Glutamatergic neuron (in vitro differentiated cells): ENCODE measurements around the gene PDHA1. TPM values are rescaled to one million over a fixed set of nuclear protein-coding genes. Genes with fewer than 3 reads are reported as not detected.

Source experiments
- DNase-seq: peaks from one replicate; pipeline ENCODE4 v3.0.0; 2022
- H3K27ac Mint-ChIP-seq: one replicate; pipeline ENCODE4 v1.8.0; 2020; ENCODE audit warnings: mild to moderate bottlenecking, mixed read lengths, inconsistent platforms; ENCODE audit not compliant: unreplicated experiment
- H3K27me3 Mint-ChIP-seq: one replicate; pipeline ENCODE4 v1.8.0; 2020; ENCODE audit warnings: mild to moderate bottlenecking, moderate library complexity, mixed read lengths, inconsistent platforms; ENCODE audit not compliant: unreplicated experiment
- H3K36me3 Mint-ChIP-seq: one replicate; pipeline ENCODE4 v1.8.0; 2020; ENCODE audit warnings: mild to moderate bottlenecking, mixed read lengths, inconsistent platforms; ENCODE audit not compliant: unreplicated experiment
- H3K4me1 Mint-ChIP-seq: one replicate; pipeline ENCODE4 v1.8.0; 2020; ENCODE audit warnings: mild to moderate bottlenecking, low read depth, mixed read lengths, inconsistent platforms; ENCODE audit not compliant: unreplicated experiment
- H3K4me3 Mint-ChIP-seq: one replicate; pipeline ENCODE4 v1.8.0; 2020; ENCODE audit warnings: mild to moderate bottlenecking, mixed read lengths, inconsistent platforms; ENCODE audit not compliant: unreplicated experiment
- H3K9me3 Mint-ChIP-seq: one replicate; pipeline ENCODE4 v1.8.0; 2020; ENCODE audit warnings: mild to moderate bottlenecking, moderate library complexity, mixed read lengths, inconsistent platforms; ENCODE audit not compliant: unreplicated experiment
- total RNA-seq: library from RNA; stranded (reverse); fragmentation: NEBNext Ultra II Directional; extraction: Animal tissue kit (Norgen Biotek cat#: 25700); gene quantifications from one replicate; pipeline ENCODE4 v1.2.1, GENCODE V29; 2021; ENCODE audit not compliant: unreplicated experiment
- TF ChIP-seq, protein P1 (sequence below): fragments of 200-600 bp; sonication (generic); IDR thresholded peaks from one replicate; pipeline ENCODE4 v1.5.0; 2021; ENCODE audit not compliant: partially characterized antibody, unreplicated experiment

Gene PDHA1
- total RNA-seq, 1 donor from 2014 or later = 216 TPM

DNA sequence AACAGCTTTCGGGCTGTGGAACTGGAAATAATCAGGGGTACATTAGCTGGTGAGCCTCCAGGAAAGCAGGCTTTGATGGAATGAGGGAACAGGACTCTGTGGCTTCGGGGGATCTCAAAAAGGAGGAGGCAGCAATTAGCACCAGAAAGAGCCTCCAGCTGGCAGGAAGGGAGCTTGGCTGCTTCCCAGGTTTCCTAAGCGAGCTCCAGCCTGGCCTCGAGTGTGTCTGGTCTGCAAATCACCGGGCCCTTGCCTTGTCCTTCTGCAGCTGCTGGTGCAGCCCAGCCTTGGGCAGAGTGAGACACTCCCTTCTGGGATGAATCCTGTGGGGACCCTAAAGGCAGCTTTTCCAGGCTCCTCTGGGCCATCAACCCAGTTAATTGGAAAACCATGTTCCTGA is 10.7 kb upstream of the PDHA1 start:
- Mint-ChIP-seq H3K4me3 (no peak overlapping the region), H3K9me3 (peaks cover 3% of the 10 kb centered on the region), H3K4me1 (peaks cover 2% of the 10 kb centered on the region), H3K36me3 (no peaks in the 10 kb centered on the region), H3K27ac (no peak overlapping the region), H3K27me3 (no peaks in the 10 kb centered on the region)
- TF ChIP-seq, protein P1, sequence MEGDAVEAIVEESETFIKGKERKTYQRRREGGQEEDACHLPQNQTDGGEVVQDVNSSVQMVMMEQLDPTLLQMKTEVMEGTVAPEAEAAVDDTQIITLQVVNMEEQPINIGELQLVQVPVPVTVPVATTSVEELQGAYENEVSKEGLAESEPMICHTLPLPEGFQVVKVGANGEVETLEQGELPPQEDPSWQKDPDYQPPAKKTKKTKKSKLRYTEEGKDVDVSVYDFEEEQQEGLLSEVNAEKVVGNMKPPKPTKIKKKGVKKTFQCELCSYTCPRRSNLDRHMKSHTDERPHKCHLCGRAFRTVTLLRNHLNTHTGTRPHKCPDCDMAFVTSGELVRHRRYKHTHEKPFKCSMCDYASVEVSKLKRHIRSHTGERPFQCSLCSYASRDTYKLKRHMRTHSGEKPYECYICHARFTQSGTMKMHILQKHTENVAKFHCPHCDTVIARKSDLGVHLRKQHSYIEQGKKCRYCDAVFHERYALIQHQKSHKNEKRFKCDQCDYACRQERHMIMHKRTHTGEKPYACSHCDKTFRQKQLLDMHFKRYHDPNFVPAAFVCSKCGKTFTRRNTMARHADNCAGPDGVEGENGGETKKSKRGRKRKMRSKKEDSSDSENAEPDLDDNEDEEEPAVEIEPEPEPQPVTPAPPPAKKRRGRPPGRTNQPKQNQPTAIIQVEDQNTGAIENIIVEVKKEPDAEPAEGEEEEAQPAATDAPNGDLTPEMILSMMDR = no peak
- no peak for DNase-seq

DNA sequence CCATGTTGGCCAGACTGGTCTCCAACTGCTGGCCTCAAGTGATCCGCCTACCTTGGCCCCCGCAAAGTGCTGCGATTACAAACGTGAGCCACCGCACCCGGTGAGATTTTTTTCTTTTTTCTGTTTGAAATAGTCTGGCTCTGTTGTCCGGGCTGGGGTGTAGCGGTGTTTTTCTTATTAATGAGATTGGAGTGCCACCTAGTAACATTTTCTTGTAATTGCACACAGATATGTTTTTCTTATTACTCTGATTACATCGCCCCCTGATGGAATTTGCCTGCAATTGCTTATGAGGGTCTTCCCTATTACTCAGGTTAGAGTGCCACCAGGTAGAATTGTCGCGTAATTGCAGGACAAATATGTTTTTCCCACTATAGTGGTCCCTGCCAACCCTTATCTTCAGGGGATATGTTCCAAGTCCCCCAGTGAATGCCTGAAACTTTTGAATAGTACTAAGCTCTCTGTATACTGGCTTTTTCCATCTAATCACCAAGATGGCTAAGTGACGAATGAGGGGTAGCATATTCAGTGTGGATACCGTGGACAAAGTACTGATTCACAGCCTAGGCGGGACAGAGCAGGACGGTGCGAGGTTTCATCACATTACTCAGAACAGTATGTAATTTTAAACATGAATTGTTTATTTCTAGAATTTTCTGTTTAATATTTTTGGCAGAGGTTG is 8.6 kb upstream of the PDHA1 start:
- Mint-ChIP-seq H3K27ac (no peak overlapping the region), H3K4me3 (no peak overlapping the region), H3K4me1 (peaks cover 2% of the 10 kb centered on the region), H3K9me3 (peaks cover 3% of the 10 kb centered on the region), H3K27me3 (no peaks in the 10 kb centered on the region), H3K36me3 (no peaks in the 10 kb centered on the region)
- peak; percentile 12 for DNase-seq
- TF ChIP-seq, protein P1 = peak; percentile 48

DNA sequence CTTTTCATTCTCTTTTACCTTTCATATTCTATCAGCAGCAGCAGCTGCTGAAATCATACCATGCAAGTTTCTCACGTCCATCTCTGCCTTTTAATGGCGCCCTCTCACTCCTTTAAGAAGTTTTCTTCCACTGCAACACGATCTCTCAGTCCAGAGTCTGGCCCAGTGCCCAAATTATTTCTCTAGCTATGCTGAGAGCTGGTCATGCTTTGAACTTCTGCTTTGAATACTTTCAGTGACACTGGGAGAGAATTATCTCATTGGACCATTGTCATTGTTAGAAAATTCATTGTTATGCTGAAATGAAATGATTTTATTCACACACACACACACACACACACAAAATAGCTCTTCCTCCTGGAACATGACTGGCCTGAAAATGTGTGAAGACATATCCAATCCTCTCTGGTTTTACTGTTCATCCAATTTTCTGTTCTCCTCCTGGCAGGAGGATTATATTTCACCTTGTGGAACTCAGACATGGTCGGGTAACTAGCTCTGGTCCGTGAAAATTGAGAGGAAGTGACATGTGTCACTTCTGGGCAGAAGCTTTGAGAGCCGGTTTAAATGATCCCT is 1.3 kb upstream of the PDHA1 start:
- H3K36me3 Mint-ChIP-seq = no peaks in the 10 kb centered on the region
- H3K4me1 Mint-ChIP-seq = no peaks in the 10 kb centered on the region
- no peak for DNase-seq
- H3K27ac Mint-ChIP-seq = no peak overlapping the region
- TF ChIP-seq, protein P1 = no peak
- no peaks in the 10 kb centered on the region for H3K27me3 Mint-ChIP-seq
- peak overlapping the region; percentile 84 for H3K4me3 Mint-ChIP-seq
- H3K9me3 Mint-ChIP-seq = peaks cover 3% of the 10 kb centered on the region

DNA sequence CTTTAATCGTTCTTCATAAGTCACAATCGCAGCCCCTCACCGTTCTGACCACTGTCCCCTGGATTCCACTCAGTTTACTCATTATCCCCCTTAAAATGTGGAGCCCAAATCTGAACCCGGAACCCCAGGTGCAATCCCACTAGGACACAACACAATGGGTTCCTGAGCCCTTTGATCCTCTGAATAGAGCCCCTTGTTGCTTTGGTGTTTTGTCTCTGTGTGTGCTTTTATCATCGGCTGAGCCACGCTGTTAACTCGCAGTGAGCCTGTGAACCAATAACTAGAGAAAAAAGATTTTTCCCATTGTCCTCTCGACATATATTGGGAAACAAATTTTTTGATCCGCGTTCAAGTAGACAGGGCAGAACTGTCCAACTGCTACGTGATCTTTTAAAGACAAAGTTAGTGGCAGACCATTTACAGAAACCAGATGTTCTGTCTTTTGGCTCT is 617 bp upstream of the PDHA1 start:
- H3K27me3 Mint-ChIP-seq = no peaks in the 10 kb centered on the region
- DNase-seq = no peak
- H3K27ac Mint-ChIP-seq = peak overlapping the region; percentile 78
- H3K4me1 Mint-ChIP-seq = no peaks in the 10 kb centered on the region
- H3K4me3 Mint-ChIP-seq = peak overlapping the region; percentile 84
- TF ChIP-seq, protein P1 = no peak
- peaks cover 3% of the 10 kb centered on the region for H3K9me3 Mint-ChIP-seq
- H3K36me3 Mint-ChIP-seq = no peaks in the 10 kb centered on the region

DNA sequence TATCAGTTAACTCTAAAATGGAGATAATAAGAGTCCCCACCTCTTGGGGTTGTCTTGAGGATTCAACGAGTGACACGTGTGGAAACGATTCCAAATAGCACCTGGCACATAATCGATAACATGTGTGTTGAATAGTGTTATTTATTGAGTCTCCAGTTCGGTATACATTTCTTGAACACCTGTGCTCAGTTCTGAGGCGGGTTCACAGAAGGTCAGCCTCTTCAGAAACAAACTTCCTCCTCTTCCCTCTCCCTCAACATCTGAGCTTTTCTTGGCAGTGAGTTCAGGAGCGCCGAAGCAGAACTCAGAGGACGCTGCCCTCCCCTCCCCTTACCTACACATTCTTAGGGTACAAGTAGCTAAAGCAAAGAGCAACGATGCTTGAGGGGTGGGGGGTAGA is 934 bp downstream of the PDHA1 start:
- H3K36me3 Mint-ChIP-seq = no peaks in the 10 kb centered on the region
- H3K27ac Mint-ChIP-seq = no peak overlapping the region
- no peak for DNase-seq
- H3K9me3 Mint-ChIP-seq = peaks cover 3% of the 10 kb centered on the region
- H3K4me1 Mint-ChIP-seq = no peaks in the 10 kb centered on the region
- TF ChIP-seq, protein P1 = no peak
- no peaks in the 10 kb centered on the region for H3K27me3 Mint-ChIP-seq
- H3K4me3 Mint-ChIP-seq = peak overlapping the region; percentile 86
